CD14-positive monocyte (primary cell): ENCODE data around the gene BASP1. TPM values are rescaled to one million over a fixed set of nuclear protein-coding genes. Genes with fewer than 3 reads are reported as not detected.

Experiments
- DNase-seq, 3 donors: peaks; one replicate each; pipeline ENCODE4 v3.0.0-alpha.2; 2011 to 2022
- H2AFZ ChIP-seq: 2 replicates; pipeline ENCODE4 v1.6.0; 2012; ENCODE audit warnings: mild to moderate bottlenecking, low read depth, low read length, inconsistent platforms; ENCODE audit not compliant: insufficient read depth, poor library complexity, severe bottlenecking
- H3K27ac ChIP-seq, 2 donors: 1 replicate in 1 of 2; 2 replicates in 1 of 2; pipeline ENCODE4 v1.5.1; 2012 to 2013; ENCODE audit warnings: low read length in 2 of 2, control low read depth in 1 of 2, inconsistent platforms in 1 of 2, low read depth in 1 of 2, mild to moderate bottlenecking in 1 of 2
- H3K27me3 ChIP-seq, 2 donors: one replicate each; pipeline versions ENCODE4 v1.6.0 to v1.6.1; 2011 to 2013; ENCODE audit warnings: low read length in 2 of 2; ENCODE audit not compliant: control insufficient read depth in 2 of 2, insufficient read depth in 2 of 2
- H3K36me3 ChIP-seq, 2 donors: replicated peaks in 1 of 2; 1 replicate in 1 of 2; 2 replicates in 1 of 2; pipeline versions ENCODE4 v1.5.1 to v1.6.1; 2012 to 2013; ENCODE audit warnings: low read length in 2 of 2, control low read depth in 1 of 2, inconsistent platforms in 1 of 2, mild to moderate bottlenecking in 1 of 2; ENCODE audit not compliant: insufficient read depth in 2 of 2, control insufficient read depth in 1 of 2
- H3K4me1 ChIP-seq, 2 donors: 1 replicate in 1 of 2; 2 replicates in 1 of 2; pipeline versions ENCODE4 v1.5.1 to v1.6.1; 2012 to 2013; ENCODE audit warnings: low read length in 2 of 2, control low read depth in 1 of 2, inconsistent platforms in 1 of 2, mild to moderate bottlenecking in 1 of 2, moderate library complexity in 1 of 2; ENCODE audit not compliant: insufficient read depth in 2 of 2, control insufficient read depth in 1 of 2
- H3K4me2 ChIP-seq: replicated peaks from 2 replicates; pipeline ENCODE3; 2012; ENCODE audit warnings: low read length, moderate library complexity, mild to moderate bottlenecking; ENCODE audit not compliant: poor library complexity, severe bottlenecking; ENCODE audit errors: extremely low read depth
- H3K4me3 ChIP-seq, 3 experiments: fragments of 200-600 bp in 1 of 3; sonication (generic) in 1 of 3; replicated peaks in 1 of 3; 1 replicate in 2 of 3; 2 replicates in 1 of 3; pipeline ENCODE4 v1.5.1; 2011 to 2013; ENCODE audit warnings: low read length in 3 of 3, mild to moderate bottlenecking in 3 of 3, control low read depth in 2 of 3, low read depth in 2 of 3, inconsistent platforms in 1 of 3, moderate library complexity in 1 of 3
- H3K79me2 ChIP-seq: 2 replicates; pipeline ENCODE4 v1.6.0; 2012; ENCODE audit warnings: mild to moderate bottlenecking, control low read depth, inconsistent platforms, low read length, moderate library complexity; ENCODE audit not compliant: insufficient read depth
- H3K9ac ChIP-seq: 2 replicates; pipeline ENCODE4 v1.6.0; 2017; ENCODE audit warnings: low read length, mild to moderate bottlenecking; ENCODE audit not compliant: insufficient read depth, poor library complexity, severe bottlenecking
- H3K9me3 ChIP-seq, 2 donors: replicated peaks in 1 of 2; 1 replicate in 1 of 2; 2 replicates in 1 of 2; pipeline versions ENCODE4 v1.5.1 to v1.6.1; 2012 to 2013; ENCODE audit warnings: low read length in 2 of 2, control low read depth in 1 of 2; ENCODE audit not compliant: control insufficient read depth in 1 of 2, insufficient read depth in 1 of 2
- H4K20me1 ChIP-seq: 2 replicates; pipeline ENCODE4 v1.6.0; 2012; ENCODE audit warnings: mild to moderate bottlenecking, low read length, control low read depth, moderate library complexity; ENCODE audit not compliant: insufficient read depth
- H3K27ac Mint-ChIP-seq, 7 donors: one replicate each; pipeline ENCODE4 v1.8.0; 2020; ENCODE audit warnings: mild to moderate bottlenecking in 7 of 7, mixed read lengths in 7 of 7, moderate library complexity in 6 of 7, inconsistent platforms in 2 of 7
- H3K27me3 Mint-ChIP-seq, 3 donors: one replicate each; pipeline ENCODE4 v1.8.0; 2021 to 2022; ENCODE audit warnings: low read depth in 3 of 3, mild to moderate bottlenecking in 3 of 3, mixed read lengths in 3 of 3, moderate library complexity in 3 of 3, inconsistent platforms in 1 of 3
- H3K36me3 Mint-ChIP-seq, 2 donors: one replicate each; pipeline ENCODE4 v1.8.0; 2020; ENCODE audit warnings: mixed read lengths in 2 of 2, inconsistent platforms in 1 of 2, mild to moderate bottlenecking in 1 of 2
- H3K4me1 Mint-ChIP-seq: one replicate; pipeline ENCODE4 v1.8.0; 2020; ENCODE audit warnings: mild to moderate bottlenecking, mixed read lengths
- H3K4me3 Mint-ChIP-seq, 2 donors: one replicate each; pipeline ENCODE4 v1.8.0; 2020; ENCODE audit warnings: mild to moderate bottlenecking in 2 of 2, mixed read lengths in 2 of 2, moderate library complexity in 1 of 2
- H3K9me3 Mint-ChIP-seq, 7 donors: one replicate each; pipeline ENCODE4 v1.8.0; 2020 to 2022; ENCODE audit warnings: mixed read lengths in 7 of 7, mild to moderate bottlenecking in 6 of 7, moderate library complexity in 6 of 7, inconsistent platforms in 2 of 7
- WGBS: methylation state at CpG from one replicate; pipeline ENCODE4 v1.1.5; 2013; ENCODE audit warnings: missing lambda C conversion rate; ENCODE audit not compliant: insufficient coverage; 5-methylcytosine and 5-hydroxymethylcytosine counted together
- intact Hi-C, 2 donors: fragments of 100-400 bp; cut with micrococcal nuclease; formaldehyde crosslinking; loops; one replicate each; pipeline versions ENCODE4 v1.15.0 to v1.15.1; 2023
- polyA plus RNA-seq, 3 donors: library from polyadenylated mRNA; depleted of rRNA in 1 of 3; unstranded in 2 of 3; stranded (reverse) in 1 of 3; fragments of 300-500 nt in 2 of 3; fragments of >200 nt in 1 of 3; fragmentation: Illumina TruSeq in 2 of 3; gene quantifications; 1 replicate in 2 of 3; 2 replicates in 1 of 3; pipeline ENCODE4 v1.2.3, GENCODE V29; 2012 to 2021
- TF ChIP-seq, protein P1 (sequence below): fragments of 200-600 bp; IDR thresholded peaks from one replicate; pipeline ENCODE4 v1.8.0; 2022; ENCODE audit warnings: antibody characterized with exemption, mild to moderate bottlenecking

The BASP1 gene
- polyA plus RNA-seq, 3 donors = 23.7 to 61.6 (median 36.6) TPM

GRCh38 chr5:17177501-17178372 lies 39.7 kb upstream of the BASP1 start:
- no peak overlapping the region for H2AFZ ChIP-seq
- DNase-seq = no peak
- no peak overlapping the region for H3K4me3 ChIP-seq
- no peaks in the 10 kb centered on the region for H3K4me1 Mint-ChIP-seq
- H3K9me3 ChIP-seq = no peaks in the 10 kb centered on the region
- H3K9me3 Mint-ChIP-seq = no peaks in the 10 kb centered on the region
- H3K27ac Mint-ChIP-seq = no peak overlapping the region
- no peaks in the 10 kb centered on the region for H3K27me3 ChIP-seq
- no peak overlapping the region for H3K4me3 Mint-ChIP-seq
- no peaks in the 10 kb centered on the region for H3K79me2 ChIP-seq
- H3K27ac ChIP-seq = no peak overlapping the region
- H3K36me3 Mint-ChIP-seq = no peaks in the 10 kb centered on the region
- H4K20me1 ChIP-seq = no peaks in the 10 kb centered on the region
- H3K9ac ChIP-seq = no peak overlapping the region
- H3K27me3 Mint-ChIP-seq = peaks cover 3 to 5% (median 4%) of the 10 kb centered on the region in 3 donors
- WGBS = 100% methylated on average over 1 of the region's 6 CpGs
- H3K4me2 ChIP-seq = no peak overlapping the region
- no peaks in the 10 kb centered on the region for H3K4me1 ChIP-seq
- no peaks in the 10 kb centered on the region for H3K36me3 ChIP-seq
- intact Hi-C loops = no loop called here
- TF ChIP-seq, protein P1, sequence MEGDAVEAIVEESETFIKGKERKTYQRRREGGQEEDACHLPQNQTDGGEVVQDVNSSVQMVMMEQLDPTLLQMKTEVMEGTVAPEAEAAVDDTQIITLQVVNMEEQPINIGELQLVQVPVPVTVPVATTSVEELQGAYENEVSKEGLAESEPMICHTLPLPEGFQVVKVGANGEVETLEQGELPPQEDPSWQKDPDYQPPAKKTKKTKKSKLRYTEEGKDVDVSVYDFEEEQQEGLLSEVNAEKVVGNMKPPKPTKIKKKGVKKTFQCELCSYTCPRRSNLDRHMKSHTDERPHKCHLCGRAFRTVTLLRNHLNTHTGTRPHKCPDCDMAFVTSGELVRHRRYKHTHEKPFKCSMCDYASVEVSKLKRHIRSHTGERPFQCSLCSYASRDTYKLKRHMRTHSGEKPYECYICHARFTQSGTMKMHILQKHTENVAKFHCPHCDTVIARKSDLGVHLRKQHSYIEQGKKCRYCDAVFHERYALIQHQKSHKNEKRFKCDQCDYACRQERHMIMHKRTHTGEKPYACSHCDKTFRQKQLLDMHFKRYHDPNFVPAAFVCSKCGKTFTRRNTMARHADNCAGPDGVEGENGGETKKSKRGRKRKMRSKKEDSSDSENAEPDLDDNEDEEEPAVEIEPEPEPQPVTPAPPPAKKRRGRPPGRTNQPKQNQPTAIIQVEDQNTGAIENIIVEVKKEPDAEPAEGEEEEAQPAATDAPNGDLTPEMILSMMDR = no peak

DNA sequence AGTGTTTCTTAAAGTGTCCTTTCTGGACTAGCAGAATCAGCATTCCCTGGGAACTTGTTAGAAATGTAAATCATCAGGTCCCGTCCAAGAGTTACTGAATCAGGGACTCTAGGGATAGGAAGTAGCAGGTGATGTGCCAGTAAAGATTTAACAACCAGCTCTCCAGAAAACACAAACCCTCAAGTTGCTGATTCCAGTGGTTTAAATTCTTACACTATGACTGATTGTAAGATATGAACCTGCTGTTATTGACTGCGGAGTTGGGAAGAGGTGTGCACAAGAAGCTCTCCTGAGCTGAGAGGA lies 39.1 kb upstream of the BASP1 start:
- Histone ChIP-seq H3K9ac (no peak overlapping the region), H3K36me3 (no peaks in the 10 kb centered on the region), H3K4me2 (no peak overlapping the region), H3K27ac (no peak overlapping the region), H3K79me2 (no peaks in the 10 kb centered on the region), H3K9me3 (no peaks in the 10 kb centered on the region), H2AFZ (no peak overlapping the region), H3K27me3 (no peaks in the 10 kb centered on the region), H3K4me3 (no peak overlapping the region), H4K20me1 (no peaks in the 10 kb centered on the region), H3K4me1 (no peaks in the 10 kb centered on the region)
- intact Hi-C loops = no loop called here
- H3K9me3 Mint-ChIP-seq = no peaks in the 10 kb centered on the region
- no peaks in the 10 kb centered on the region for H3K36me3 Mint-ChIP-seq
- H3K27me3 Mint-ChIP-seq = peaks cover 1 to 5% (median 3%) of the 10 kb centered on the region in 3 donors
- no peak overlapping the region for H3K4me3 Mint-ChIP-seq
- DNase-seq = no peak
- no peaks in the 10 kb centered on the region for H3K4me1 Mint-ChIP-seq
- TF ChIP-seq, protein P1 = no peak
- H3K27ac Mint-ChIP-seq = no peak overlapping the region
- 100% methylated on average over 1 of the region's 2 CpGs for WGBS
